ENCODE measurements around the gene EPHA4.
A peak's percentile ranks its signal among the peaks of the same experiment; 100 is the strongest.

EPHA4 gene

GRCh38 chr2:221571025-221571550, 1.0 kb downstream of the EPHA4 start:
- no peak for DNase-seq

- DNase-seq, result peak; percentile 27
Measured at GRCh38 chr2:221570321-221570935, 1.7 kb downstream of the EPHA4 start.

GRCh38 chr2:221569871-221570270, 2.2 kb downstream of the EPHA4 start:
- peak; percentile 11 for DNase-seq

- DNase-seq, result no peak
Measured at GRCh38 chr2:221569425-221569845, 2.7 kb downstream of the EPHA4 start.

GRCh38 chr2:221568299-221568698, 3.8 kb downstream of the EPHA4 start:
- DNase-seq, result no peak

- no peak for DNase-seq
Measured at GRCh38 chr2:221567809-221568208, 4.3 kb downstream of the EPHA4 start.

DNA sequence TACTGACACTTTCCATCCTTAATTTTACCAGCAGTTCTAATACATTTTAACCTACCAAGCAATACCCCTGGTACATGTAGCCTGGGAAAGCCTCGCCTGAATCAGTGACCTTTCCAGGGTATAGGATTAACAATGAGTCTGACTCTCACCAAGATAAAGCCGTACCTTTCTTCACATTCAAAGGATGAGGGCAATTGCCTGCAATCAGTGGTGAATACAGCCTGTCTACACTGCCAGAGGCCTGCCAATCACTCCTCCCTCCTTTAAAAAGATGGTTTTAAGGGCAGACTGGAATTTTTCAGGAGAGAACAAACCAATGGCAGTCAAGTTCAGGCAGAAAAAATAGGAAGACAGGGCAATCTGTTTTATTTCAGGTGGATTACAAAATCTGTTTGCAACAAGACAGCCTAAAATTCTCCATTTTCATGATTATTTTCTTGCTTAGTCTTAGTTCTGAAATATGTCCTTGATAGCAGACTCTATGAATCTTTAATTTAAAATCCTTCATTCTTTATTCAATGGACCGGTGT, 4.8 kb downstream of the EPHA4 start:
- DNase-seq, result no peak

DNA sequence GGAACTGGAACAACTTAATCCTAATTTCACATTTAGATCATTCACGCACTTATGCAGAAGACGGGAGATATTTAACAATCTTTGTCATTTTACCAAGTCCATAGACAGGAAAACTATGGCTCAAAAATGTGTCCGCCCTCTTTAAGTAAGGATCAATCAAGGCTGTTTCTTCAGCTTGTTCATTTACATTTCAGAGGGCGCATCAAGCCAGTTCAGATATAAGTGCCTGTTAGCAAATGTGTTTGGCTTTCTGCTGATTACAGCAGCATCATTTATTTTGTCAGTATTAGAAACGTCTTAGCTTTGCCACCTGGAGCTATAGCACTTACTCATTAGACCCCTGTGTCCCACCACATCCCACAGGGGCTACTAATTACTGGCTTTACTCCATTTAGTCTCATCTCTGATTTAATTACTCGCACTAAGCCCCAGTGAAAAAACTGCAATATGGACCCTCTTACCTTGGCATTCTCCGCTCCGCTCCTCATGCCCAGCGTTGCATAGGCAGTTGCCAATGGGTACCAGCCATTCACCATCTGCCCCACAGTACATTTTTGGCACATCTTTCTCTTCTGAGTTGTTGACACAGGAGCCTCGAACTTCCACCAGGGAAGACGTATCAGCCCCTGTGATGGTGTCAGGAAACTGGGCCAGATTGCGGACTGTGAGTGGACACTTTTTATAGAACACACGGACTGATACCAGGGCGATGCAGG, 8.7 kb downstream of the EPHA4 start:
- no peak for DNase-seq

DNA sequence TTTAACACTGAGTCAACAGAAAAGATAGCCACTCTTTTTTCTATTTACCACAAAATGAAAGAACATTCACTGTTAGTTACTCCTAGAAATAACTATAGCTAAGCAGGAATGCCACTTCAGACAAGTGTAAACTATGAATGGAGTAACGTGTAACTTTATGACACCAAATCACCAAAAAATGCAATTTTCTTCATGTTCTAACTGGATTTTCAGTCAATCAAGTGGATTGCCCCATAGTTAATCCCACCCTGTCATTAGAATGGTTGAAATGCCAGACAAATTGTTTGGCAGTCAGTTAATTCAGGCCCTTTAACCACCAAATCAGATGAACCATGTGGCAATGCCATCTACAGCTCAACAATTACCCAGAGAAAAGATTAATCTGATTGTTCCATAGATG, 9.9 kb downstream of the EPHA4 start:
- no peak for DNase-seq

GRCh38 chr2:221561770-221562169, 10.3 kb downstream of the EPHA4 start:
- no peak for DNase-seq

- no peak for DNase-seq
Measured at GRCh38 chr2:221559991-221560390, 12.1 kb downstream of the EPHA4 start.

DNA sequence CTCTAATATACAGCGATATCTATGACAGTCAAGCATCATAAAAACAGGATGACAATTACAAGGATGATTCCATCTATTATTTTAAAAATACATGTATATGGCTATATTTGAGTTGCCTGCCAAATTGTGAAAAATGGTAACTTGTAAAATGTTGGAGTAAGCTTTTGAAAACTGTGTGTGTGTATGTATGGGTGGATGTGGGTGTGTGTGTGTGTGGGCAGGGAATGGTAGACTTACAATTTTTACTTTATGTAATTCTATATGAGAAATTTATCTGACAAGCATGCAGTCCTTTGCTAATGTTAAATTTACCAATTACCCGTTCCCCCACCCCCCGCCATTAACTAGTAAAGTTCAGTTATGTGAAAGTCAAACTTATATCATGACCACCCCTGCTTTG, 14.0 kb downstream of the EPHA4 start:
- DNase-seq, result no peak

DNA sequence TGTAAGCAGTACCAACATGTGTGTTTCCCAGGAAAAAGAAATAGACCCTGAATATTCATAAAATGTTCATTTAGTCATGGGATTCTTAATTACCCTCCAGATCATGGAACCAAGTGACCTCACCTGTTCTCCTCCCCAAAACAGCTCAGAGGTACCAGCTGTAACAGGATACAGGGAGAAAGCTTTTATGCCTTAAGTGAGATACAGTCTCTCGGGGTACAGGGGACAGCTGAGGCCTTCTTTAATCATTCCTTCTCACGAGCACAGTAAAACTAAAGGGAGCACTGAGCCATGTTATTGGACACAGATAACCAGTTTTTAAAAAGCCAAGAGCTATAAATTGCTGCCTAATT, 16.6 kb downstream of the EPHA4 start:
- peak; percentile 6 for DNase-seq

DNA sequence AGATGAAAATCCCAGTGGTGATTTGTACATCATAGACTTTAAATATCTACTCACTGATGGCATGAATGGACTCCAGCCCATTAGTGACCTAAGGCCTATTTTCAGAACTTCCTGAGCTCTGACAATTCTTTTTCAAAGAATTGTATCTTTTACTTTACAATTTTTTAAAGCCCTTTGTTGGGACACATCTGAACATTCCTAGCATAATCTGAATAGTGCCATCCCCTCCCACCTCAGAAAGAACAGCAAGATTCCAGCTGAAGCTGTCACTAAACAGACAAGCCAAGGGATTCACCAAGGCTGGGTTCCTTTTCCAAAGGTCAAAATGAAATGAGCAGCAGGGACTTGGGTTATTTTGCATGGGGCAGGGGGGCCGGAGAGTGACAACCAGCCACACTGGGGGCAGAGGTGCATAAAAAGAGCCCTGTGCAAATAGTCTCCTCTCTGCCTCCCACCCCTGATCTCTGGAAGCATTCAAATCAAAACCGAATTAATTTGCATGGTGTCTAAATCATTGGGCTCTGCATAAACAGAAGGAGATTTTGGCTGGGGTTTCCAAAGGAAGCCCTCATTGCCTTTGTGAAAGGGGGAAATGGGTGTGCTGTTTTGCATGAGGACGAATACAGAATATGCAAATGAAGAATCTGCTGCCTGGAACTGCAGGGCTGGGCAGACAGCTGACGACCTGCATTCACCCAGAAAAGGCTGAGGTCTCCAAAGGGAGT, 17.2 kb downstream of the EPHA4 start:
- DNase-seq, result peak; percentile 7

- DNase-seq, result no peak
Measured at GRCh38 chr2:221553333-221553732, 18.8 kb downstream of the EPHA4 start.

GRCh38 chr2:221552291-221552690, 19.8 kb downstream of the EPHA4 start:
- no peak for DNase-seq

DNA sequence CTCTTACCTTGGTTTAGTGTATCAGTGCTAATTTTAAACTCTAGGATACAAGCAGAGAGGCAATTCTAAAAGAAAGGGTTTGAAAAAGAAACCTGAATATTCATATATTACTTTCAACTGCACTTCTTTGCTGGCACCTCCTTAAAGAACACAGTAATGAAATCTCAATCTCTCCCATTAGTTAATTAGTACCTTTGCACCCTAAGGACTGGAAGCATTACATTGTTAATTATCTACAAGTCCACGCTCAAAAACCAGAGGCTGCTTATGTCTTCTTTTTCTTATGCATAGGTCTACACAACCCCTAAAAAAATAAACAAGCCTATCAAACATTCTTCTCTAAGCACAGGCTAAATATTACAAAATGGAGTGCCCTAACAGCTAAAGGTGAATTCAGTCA, 20.2 kb downstream of the EPHA4 start:
- DNase-seq, result no peak

- DNase-seq, result no peak
Measured at GRCh38 chr2:221549143-221549542, 23.0 kb downstream of the EPHA4 start.

- no peak for DNase-seq
Measured at GRCh38 chr2:221546505-221547225, 25.4 kb downstream of the EPHA4 start.

DNA sequence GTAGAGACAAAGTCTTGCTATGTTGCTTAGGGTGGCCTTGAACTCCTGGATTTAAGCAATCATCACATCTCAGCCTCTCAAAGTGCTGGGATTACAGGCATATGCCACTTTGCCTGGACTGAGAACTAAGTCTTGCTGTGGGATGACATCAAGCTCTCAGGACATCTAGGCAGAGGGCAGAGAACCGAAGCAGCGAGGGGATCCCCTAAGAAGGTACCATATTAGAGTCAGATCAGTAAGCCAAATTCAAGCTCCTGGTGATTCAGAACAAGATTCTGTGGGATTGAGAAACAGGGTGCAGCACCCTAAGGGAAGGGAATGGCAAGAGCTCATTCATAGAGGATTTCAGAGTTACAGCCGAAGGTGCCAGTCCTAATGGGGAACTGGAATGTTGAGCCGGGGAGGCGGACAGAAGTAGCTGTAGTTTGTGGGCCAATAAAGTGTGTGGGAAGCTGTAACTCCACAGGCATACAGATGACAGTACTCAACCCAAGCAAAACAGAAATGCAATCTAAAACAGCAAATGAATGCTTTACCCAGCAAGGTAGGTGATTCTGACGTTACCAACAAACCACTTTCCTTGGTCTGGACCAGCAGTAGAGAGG, 30.9 kb downstream of the EPHA4 start:
- DNase-seq, result no peak

GRCh38 chr2:221539246-221539645, 32.9 kb downstream of the EPHA4 start:
- no peak for DNase-seq

- DNase-seq, result no peak
Measured at GRCh38 chr2:221535824-221536223, 36.3 kb downstream of the EPHA4 start.

DNA sequence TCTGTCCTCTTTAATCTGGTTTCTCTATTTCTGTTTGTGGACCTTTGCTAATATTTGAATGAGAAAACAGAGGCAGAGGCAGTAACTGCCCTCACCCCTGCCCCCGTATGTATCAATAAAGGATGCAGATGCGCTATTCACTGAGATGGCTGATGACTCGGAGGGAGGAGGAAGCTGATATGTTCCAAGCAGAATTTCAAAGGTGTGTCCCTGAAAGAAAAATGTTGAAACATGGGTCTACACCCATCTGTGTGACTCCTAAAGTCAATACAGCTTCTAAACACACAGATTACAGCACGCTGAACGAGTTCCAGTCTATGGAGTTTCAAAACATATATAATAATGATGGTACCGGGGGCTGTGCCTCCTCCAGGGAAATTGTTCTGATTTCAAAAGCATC, 38.8 kb downstream of the EPHA4 start:
- no peak for DNase-seq

All from NCI-H1436 (cell line).